IMR-90 (cell line): ENCODE results near the gene COL19A1.

Experiments used
- POLR2A ChIP-seq: IDR thresholded peaks from 2 replicates; pipeline ENCODE4 v1.6.1; 2012; ENCODE audit warnings: mild to moderate bottlenecking, low read depth, low read length
- RAD21 ChIP-seq: IDR thresholded peaks from 2 replicates; pipeline ENCODE4 v1.6.1; 2012; ENCODE audit warnings: low read length, improper control_type of control experiment
- TF ChIP-seq, protein P1 (sequence below): conservative IDR thresholded peaks from 2 replicates; pipeline ENCODE4 v1.5.1; 2012; ENCODE audit warnings: mild to moderate bottlenecking, low read depth, low read length, improper control_type of control experiment
- TF ChIP-seq, protein P2 (sequence below): fragments of 150-350 bp; IDR thresholded peaks from 2 replicates; pipeline ENCODE4 v1.6.1; 2016; ENCODE audit warnings: low read depth, mild to moderate bottlenecking, low read length, moderate library complexity, borderline replicate concordance
- TF ChIP-seq, protein P3 (sequence below): fragments of 150-350 bp; IDR thresholded peaks from 2 replicates; pipeline ENCODE4 v1.6.1; 2017; ENCODE audit warnings: mild to moderate bottlenecking, antibody characterized with exemption, low read length, low read depth

DNA sequence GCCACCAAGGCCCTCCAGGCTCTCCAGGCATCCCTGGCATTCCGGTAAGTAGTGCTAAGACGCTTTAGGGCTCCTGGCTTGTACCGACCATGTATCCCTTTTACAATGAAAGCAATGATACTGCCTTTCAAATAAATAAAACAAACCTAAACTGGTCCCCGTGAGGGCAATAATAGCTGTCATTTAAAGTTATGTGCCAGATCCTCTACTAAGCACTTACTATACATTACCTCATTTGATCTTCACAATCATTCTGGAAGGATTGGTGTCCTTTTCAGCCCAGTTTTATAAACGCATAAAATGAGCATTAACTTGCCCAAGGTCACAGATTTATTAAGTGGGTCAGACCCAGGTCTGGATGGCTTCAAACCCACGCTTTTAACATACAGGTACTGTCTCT lies 321.8 kb downstream of the COL19A1 start:
- TF ChIP-seq, protein P1, sequence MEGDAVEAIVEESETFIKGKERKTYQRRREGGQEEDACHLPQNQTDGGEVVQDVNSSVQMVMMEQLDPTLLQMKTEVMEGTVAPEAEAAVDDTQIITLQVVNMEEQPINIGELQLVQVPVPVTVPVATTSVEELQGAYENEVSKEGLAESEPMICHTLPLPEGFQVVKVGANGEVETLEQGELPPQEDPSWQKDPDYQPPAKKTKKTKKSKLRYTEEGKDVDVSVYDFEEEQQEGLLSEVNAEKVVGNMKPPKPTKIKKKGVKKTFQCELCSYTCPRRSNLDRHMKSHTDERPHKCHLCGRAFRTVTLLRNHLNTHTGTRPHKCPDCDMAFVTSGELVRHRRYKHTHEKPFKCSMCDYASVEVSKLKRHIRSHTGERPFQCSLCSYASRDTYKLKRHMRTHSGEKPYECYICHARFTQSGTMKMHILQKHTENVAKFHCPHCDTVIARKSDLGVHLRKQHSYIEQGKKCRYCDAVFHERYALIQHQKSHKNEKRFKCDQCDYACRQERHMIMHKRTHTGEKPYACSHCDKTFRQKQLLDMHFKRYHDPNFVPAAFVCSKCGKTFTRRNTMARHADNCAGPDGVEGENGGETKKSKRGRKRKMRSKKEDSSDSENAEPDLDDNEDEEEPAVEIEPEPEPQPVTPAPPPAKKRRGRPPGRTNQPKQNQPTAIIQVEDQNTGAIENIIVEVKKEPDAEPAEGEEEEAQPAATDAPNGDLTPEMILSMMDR = no peak
- TF ChIP-seq RAD21 = no peak
- TF ChIP-seq, protein P2, sequence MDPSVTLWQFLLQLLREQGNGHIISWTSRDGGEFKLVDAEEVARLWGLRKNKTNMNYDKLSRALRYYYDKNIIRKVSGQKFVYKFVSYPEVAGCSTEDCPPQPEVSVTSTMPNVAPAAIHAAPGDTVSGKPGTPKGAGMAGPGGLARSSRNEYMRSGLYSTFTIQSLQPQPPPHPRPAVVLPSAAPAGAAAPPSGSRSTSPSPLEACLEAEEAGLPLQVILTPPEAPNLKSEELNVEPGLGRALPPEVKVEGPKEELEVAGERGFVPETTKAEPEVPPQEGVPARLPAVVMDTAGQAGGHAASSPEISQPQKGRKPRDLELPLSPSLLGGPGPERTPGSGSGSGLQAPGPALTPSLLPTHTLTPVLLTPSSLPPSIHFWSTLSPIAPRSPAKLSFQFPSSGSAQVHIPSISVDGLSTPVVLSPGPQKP = no peak
- no peak for TF ChIP-seq POLR2A
- TF ChIP-seq, protein P3, sequence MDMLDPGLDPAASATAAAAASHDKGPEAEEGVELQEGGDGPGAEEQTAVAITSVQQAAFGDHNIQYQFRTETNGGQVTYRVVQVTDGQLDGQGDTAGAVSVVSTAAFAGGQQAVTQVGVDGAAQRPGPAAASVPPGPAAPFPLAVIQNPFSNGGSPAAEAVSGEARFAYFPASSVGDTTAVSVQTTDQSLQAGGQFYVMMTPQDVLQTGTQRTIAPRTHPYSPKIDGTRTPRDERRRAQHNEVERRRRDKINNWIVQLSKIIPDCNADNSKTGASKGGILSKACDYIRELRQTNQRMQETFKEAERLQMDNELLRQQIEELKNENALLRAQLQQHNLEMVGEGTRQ = no peak
